ENCODE data around the gene FRRS1. TPM values are rescaled to one million over a fixed set of nuclear protein-coding genes. Genes with fewer than 3 reads are reported as not detected.

FRRS1 gene
- total RNA-seq, 4 donors from 2014 or later: 6.9 to 17.0 (median 11.9) TPM

DNA sequence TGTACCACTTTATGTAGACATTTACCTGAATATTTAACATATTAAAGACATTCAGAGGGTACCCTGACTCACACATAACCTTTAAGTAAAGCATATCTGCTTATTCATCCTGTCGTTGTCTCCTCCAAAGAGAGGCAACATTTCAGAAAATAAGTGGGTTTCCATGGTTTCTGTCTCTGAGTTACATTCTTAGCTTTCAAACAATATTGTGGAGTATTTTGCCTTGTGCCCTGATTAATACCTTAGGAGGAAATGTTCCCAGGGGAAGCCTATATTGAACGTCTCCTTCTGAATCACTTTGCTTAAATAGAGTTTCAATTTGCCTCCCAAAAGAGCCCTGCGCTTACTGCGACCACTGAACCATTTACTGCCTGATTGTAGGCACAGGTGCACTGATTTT lies 94.4 kb downstream of the FRRS1 start:
- DNase-seq: no peak
- H3K4me1 ChIP-seq: no peaks in the 10 kb centered on the region
- no peak overlapping the region for H3K27ac ChIP-seq
- H3K27me3 ChIP-seq: no peaks in the 10 kb centered on the region
- H3K9me3 ChIP-seq: no peaks in the 10 kb centered on the region
- H3K36me3 ChIP-seq: no peaks in the 10 kb centered on the region
- no peak for TF ChIP-seq POLR2A (IDR thresholded peaks at IDR 0.05)
- TF ChIP-seq, protein P1, sequence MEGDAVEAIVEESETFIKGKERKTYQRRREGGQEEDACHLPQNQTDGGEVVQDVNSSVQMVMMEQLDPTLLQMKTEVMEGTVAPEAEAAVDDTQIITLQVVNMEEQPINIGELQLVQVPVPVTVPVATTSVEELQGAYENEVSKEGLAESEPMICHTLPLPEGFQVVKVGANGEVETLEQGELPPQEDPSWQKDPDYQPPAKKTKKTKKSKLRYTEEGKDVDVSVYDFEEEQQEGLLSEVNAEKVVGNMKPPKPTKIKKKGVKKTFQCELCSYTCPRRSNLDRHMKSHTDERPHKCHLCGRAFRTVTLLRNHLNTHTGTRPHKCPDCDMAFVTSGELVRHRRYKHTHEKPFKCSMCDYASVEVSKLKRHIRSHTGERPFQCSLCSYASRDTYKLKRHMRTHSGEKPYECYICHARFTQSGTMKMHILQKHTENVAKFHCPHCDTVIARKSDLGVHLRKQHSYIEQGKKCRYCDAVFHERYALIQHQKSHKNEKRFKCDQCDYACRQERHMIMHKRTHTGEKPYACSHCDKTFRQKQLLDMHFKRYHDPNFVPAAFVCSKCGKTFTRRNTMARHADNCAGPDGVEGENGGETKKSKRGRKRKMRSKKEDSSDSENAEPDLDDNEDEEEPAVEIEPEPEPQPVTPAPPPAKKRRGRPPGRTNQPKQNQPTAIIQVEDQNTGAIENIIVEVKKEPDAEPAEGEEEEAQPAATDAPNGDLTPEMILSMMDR (IDR thresholded peaks at IDR 0.05): no peak
- no peak overlapping the region for H3K4me3 ChIP-seq

DNA sequence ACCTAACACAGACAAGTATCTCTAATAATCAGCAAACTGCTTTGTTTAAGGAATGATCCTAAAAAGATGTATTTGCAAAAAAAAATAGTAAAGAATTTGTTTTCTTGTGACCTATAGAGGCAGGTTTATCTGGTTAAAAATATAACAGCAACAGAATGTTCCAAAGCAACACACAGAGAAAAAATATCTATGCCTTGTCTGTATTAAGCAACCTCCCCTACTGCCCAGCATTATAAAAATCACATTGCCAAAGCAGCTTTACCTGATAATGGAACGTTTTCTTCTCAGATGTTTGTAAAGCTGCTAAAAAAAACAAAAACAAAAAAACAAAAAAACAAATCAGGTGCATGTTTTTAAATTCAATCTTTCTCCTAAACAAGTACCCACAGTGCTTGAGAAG lies 95.9 kb downstream of the FRRS1 start:
- TF ChIP-seq POLR2A (IDR thresholded peaks at IDR 0.05): no peak
- TF ChIP-seq, protein P1 (IDR thresholded peaks at IDR 0.05): no peak
- Histone ChIP-seq H3K9me3 (no peaks in the 10 kb centered on the region), H3K4me1 (no peaks in the 10 kb centered on the region), H3K27ac (no peak overlapping the region), H3K36me3 (no peaks in the 10 kb centered on the region), H3K27me3 (no peaks in the 10 kb centered on the region), H3K4me3 (no peak overlapping the region)
- DNase-seq: no peak

DNA sequence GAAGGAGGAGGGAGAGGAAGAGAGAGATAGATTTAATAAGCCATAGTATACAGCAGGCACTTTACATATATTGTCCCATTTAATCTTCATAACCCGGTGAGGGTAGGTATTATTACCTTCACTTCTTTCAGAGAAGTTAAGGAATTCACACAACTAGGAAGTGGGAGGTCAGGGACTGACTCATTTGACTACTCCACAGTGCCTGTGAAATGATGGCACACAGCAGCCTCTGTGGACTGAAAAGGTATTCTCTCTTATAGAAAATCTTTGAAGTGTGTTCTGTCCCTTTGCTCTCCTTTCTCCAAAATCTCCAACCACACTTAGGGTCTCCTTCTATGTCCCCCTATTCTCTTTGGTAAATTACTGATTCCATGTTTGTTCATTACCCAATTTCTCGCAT lies 96.6 kb downstream of the FRRS1 start:
- no peak for DNase-seq
- no peaks in the 10 kb centered on the region for H3K27me3 ChIP-seq
- no peaks in the 10 kb centered on the region for H3K4me1 ChIP-seq
- no peak overlapping the region for H3K27ac ChIP-seq
- no peak overlapping the region for H3K4me3 ChIP-seq
- no peaks in the 10 kb centered on the region for H3K9me3 ChIP-seq
- TF ChIP-seq POLR2A (IDR thresholded peaks at IDR 0.05): no peak
- TF ChIP-seq, protein P1 (IDR thresholded peaks at IDR 0.05): no peak
- no peaks in the 10 kb centered on the region for H3K36me3 ChIP-seq

DNA sequence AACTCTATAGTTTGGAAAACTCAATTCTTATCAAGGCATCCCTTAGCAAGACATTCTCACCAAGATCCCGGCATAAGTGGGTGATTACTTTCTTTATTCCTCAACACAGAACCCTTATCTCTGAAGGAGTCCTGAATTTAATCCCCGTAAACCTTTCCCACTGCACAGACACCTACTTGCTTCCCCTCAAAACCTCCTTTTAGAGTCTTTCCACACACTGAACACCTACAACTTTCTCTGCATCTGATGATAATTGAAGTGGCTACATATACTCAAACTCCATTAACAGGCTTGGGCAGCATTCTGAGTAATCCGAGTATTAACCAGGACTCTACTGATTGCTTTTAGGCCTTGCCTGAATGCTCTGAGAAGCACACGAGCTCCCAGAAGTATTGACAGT lies 97.1 kb downstream of the FRRS1 start:
- Histone ChIP-seq H3K27ac (no peak overlapping the region), H3K9me3 (no peaks in the 10 kb centered on the region), H3K4me3 (no peak overlapping the region), H3K36me3 (no peaks in the 10 kb centered on the region), H3K27me3 (no peaks in the 10 kb centered on the region), H3K4me1 (no peaks in the 10 kb centered on the region)
- DNase-seq: no peak
- TF ChIP-seq POLR2A (IDR thresholded peaks at IDR 0.05): no peak
- TF ChIP-seq, protein P1 (IDR thresholded peaks at IDR 0.05): no peak

DNA sequence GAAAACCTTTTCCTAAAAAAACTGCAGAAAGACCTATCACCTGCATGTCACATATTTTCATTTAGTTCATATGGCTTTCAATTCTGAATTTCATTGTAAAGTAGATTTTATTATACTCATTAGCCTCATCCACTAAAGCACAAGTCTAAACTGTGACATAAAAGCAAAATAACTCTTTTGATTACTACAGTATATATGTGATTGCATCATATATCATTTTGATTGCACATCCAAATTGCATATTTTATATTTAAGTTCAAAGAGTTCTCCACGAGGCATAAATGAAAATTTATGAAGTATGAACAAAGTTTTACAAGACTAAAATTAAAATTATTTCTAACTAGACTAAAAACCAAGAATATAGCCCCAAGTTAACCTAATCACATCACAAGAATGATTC lies 101.2 kb downstream of the FRRS1 start:
- H3K4me1 ChIP-seq: peaks cover 0 to 7% (median 0%) of the 10 kb centered on the region in 4 donors
- no peaks in the 10 kb centered on the region for H3K9me3 ChIP-seq
- no peak overlapping the region for H3K27ac ChIP-seq
- no peaks in the 10 kb centered on the region for H3K27me3 ChIP-seq
- no peaks in the 10 kb centered on the region for H3K36me3 ChIP-seq
- no peak overlapping the region for H3K4me3 ChIP-seq
- DNase-seq: no peak
- TF ChIP-seq POLR2A (IDR thresholded peaks at IDR 0.05): no peak
- TF ChIP-seq, protein P1 (IDR thresholded peaks at IDR 0.05): no peak

DNA sequence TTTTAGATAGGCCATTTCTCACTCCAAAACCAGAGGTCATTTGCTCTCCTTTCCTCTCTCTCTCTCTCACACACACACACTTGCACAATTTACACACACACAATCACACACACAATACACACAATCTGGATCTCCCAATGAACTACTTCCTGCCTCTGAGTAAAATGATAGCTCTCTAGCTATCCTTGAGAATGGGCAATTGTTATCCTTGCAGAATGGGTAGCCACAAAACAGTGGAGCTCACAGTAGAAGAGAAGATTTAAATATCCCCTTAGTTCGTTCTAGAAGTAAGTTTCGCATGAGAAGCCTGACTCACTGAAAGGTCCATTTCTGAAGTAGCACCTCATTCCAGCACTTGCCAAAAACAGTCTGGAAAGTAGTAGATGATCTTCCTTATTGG lies 102.9 kb downstream of the FRRS1 start:
- Histone ChIP-seq H3K9me3 (no peaks in the 10 kb centered on the region), H3K27me3 (no peaks in the 10 kb centered on the region), H3K36me3 (no peaks in the 10 kb centered on the region), H3K27ac (no peak overlapping the region), H3K4me1 (peaks cover 0 to 7% (median 0%) of the 10 kb centered on the region in 4 donors), H3K4me3 (no peak overlapping the region)
- no peak for DNase-seq
- TF ChIP-seq, protein P1 (IDR thresholded peaks at IDR 0.05): no peak

Measured in Peyer's patch (tissue), 4 donors.